SU-DHL-6 (cell line): ENCODE measurements around the gene G3BP1.
"Not testable (repeated sequence)": the region's sequence is repeated elsewhere in the genome, so short reads cannot be mapped to it uniquely, and the experiment has no call there.

Experiments used
- H2AFZ ChIP-seq: fragments of 200-600 bp; sonication (generic); 2 replicates; pipeline ENCODE4 v1.6.1; 2014; ENCODE audit warnings: low read depth, mild to moderate bottlenecking, moderate library complexity, mixed read lengths, antibody characterized with exemption, low read length; ENCODE audit not compliant: severe bottlenecking
- H3F3A ChIP-seq: fragments of 200-600 bp; shearing (Covaris generic); 2 replicates; pipeline ENCODE4 v1.6.0; 2016; ENCODE audit warnings: antibody characterized with exemption, mild to moderate bottlenecking; ENCODE audit not compliant: insufficient read depth
- H3K27ac ChIP-seq: fragments of 200-600 bp; sonication (generic); 2 replicates; pipeline ENCODE4 v1.5.1; 2016; ENCODE audit warnings: low read depth, mild to moderate bottlenecking, low read length, moderate library complexity, mixed read lengths
- H3K27me3 ChIP-seq: fragments of 200-600 bp; sonication (generic), shearing (Covaris generic); 2 replicates; pipeline ENCODE4 v1.6.0; 2014; ENCODE audit warnings: mild to moderate bottlenecking, low read length
- H3K36me3 ChIP-seq: fragments of 200-600 bp; sonication (generic); 2 replicates; pipeline ENCODE4 v1.6.1; 2014; ENCODE audit warnings: mild to moderate bottlenecking, low read length, mixed read lengths
- H3K4me2 ChIP-seq: fragments of 300-600, 200-600 bp; shearing (Covaris generic), sonication (generic); 2 replicates; pipeline ENCODE4 v1.6.0; 2014; ENCODE audit warnings: low read length, low read depth, mild to moderate bottlenecking; ENCODE audit not compliant: poor library complexity, severe bottlenecking
- H3K4me3 ChIP-seq: fragments of 200-600 bp; sonication (generic); 2 replicates; pipeline ENCODE4 v1.5.1; 2014; ENCODE audit warnings: antibody characterized with exemption, low read length, mild to moderate bottlenecking, mixed read lengths; ENCODE audit not compliant: insufficient read depth, poor library complexity, severe bottlenecking
- H3K79me2 ChIP-seq: fragments of 200-600 bp; sonication (generic); 2 replicates; pipeline ENCODE4 v1.6.1; 2014; ENCODE audit warnings: mild to moderate bottlenecking, low read length, moderate library complexity; ENCODE audit not compliant: insufficient read depth
- H3K9ac ChIP-seq: fragments of 200-600 bp; sonication (generic); 2 replicates; pipeline ENCODE4 v1.7.0; 2014; ENCODE audit warnings: mild to moderate bottlenecking, low read length
- H3K9me2 ChIP-seq: fragments of 200-600 bp; sonication (generic); replicated peaks from 2 replicates; pipeline ENCODE4 v1.6.1; 2014; ENCODE audit warnings: low read length; ENCODE audit not compliant: insufficient read depth
- H3K9me3 ChIP-seq: fragments of 200-600 bp; sonication (generic); 2 replicates; pipeline ENCODE4 v1.6.1; 2014; ENCODE audit warnings: low read length, mixed read lengths; ENCODE audit not compliant: insufficient read depth
- H4K20me1 ChIP-seq: fragments of 200-600 bp; sonication (generic); 2 replicates; pipeline ENCODE4 v1.6.1; 2014; ENCODE audit warnings: low read depth, mild to moderate bottlenecking, antibody characterized with exemption, low read length, moderate library complexity, mixed read lengths
- EZH2phosphoT487 ChIP-seq: fragments of 200-600 bp; sonication (generic), shearing (Covaris generic); conservative IDR thresholded peaks from 2 replicates; pipeline ENCODE4 v1.6.1; 2018; ENCODE audit warnings: mild to moderate bottlenecking, antibody characterized with exemption, low read length, moderate library complexity, mixed read lengths
- TF ChIP-seq, protein P1 (sequence below): fragments of 200-600 bp; sonication (generic); IDR thresholded peaks from one replicate; pipeline ENCODE4 v1.5.1; 2017; ENCODE audit warnings: antibody characterized with exemption, mild to moderate bottlenecking, low read length, moderate library complexity; ENCODE audit not compliant: insufficient read depth, poor library complexity, severe bottlenecking

Gene G3BP1

DNA sequence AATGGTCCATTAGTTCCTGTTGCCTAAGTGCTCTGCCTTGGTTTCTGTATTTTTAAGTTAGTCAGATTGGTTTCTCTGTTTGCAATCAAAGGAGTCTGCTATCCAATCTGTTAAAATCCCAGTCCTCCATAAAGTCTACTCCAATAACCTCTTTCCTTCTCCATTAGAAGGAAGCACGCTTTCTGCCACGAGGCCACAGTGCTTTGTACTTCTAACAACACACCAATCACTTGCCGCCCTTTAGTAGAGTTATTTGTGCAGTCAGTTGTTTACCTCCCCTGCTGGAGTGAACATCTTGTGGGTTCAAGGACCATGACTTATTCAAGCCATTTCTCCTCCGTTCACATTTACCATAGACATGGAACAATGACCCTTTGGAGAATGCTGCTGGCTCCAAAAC lies 83.9 kb downstream of the G3BP1 start:
- no peak for TF ChIP-seq EZH2phosphoT487
- TF ChIP-seq, protein P1, sequence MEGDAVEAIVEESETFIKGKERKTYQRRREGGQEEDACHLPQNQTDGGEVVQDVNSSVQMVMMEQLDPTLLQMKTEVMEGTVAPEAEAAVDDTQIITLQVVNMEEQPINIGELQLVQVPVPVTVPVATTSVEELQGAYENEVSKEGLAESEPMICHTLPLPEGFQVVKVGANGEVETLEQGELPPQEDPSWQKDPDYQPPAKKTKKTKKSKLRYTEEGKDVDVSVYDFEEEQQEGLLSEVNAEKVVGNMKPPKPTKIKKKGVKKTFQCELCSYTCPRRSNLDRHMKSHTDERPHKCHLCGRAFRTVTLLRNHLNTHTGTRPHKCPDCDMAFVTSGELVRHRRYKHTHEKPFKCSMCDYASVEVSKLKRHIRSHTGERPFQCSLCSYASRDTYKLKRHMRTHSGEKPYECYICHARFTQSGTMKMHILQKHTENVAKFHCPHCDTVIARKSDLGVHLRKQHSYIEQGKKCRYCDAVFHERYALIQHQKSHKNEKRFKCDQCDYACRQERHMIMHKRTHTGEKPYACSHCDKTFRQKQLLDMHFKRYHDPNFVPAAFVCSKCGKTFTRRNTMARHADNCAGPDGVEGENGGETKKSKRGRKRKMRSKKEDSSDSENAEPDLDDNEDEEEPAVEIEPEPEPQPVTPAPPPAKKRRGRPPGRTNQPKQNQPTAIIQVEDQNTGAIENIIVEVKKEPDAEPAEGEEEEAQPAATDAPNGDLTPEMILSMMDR: no peak

DNA sequence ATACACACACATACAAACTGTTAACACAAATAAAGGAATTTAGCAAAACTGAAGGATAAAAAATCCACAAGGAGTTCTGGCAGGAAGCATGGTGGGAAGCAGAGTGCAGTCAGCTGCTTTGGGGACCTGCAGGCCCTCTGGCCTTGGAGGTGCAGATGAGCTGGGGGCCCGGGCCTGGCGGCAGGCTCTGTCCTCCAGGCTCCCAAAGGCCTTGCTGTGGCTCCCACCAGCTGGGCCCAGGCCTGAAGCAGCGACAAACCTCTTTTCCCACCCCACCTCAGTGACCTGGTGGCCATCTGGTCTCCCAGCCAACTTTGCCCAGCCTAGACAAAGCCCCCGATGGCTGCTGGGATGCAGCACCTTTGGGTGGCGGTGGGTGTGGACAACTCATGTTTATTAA lies 85.1 kb downstream of the G3BP1 start:
- TF ChIP-seq, protein P1: no peak
- no peak for TF ChIP-seq EZH2phosphoT487
- H3K9me3 ChIP-seq: no peaks in the 10 kb centered on the region
- H3K9ac ChIP-seq: no peak overlapping the region
- H3K27ac ChIP-seq: no peak overlapping the region
- no peaks in the 10 kb centered on the region for H3F3A ChIP-seq
- H3K36me3 ChIP-seq: no peaks in the 10 kb centered on the region
- no peak overlapping the region for H2AFZ ChIP-seq
- H4K20me1 ChIP-seq: no peaks in the 10 kb centered on the region
- H3K4me3 ChIP-seq: no peak overlapping the region
- H3K4me2 ChIP-seq: no peak overlapping the region
- no peaks in the 10 kb centered on the region for H3K27me3 ChIP-seq
- H3K9me2 ChIP-seq: no peaks in the 10 kb centered on the region
- no peaks in the 10 kb centered on the region for H3K79me2 ChIP-seq

More for the DNA sequence above, 83.9 kb downstream of the G3BP1 start:
- Histone ChIP-seq H3K27me3 (no peaks in the 10 kb centered on the region), H3K4me2 (no peak overlapping the region), H3K27ac (no peak overlapping the region), H3K79me2 (no peaks in the 10 kb centered on the region), H2AFZ (no peak overlapping the region), H3F3A (no peaks in the 10 kb centered on the region), H4K20me1 (no peaks in the 10 kb centered on the region), H3K9me3 (no peaks in the 10 kb centered on the region), H3K36me3 (no peaks in the 10 kb centered on the region), H3K4me3 (no peak overlapping the region), H3K9me2 (no peaks in the 10 kb centered on the region), H3K9ac (no peak overlapping the region)

GRCh38 chr5:151860867-151861266 lies 89.1 kb downstream of the G3BP1 start:
- not testable (repeated sequence) for H3K27ac ChIP-seq, H3K79me2 ChIP-seq, H3K9me3 ChIP-seq, H3K9ac ChIP-seq, H2AFZ ChIP-seq, H3K36me3 ChIP-seq, H3K4me2 ChIP-seq, H3F3A ChIP-seq, H4K20me1 ChIP-seq, H3K27me3 ChIP-seq, H3K4me3 ChIP-seq, H3K9me2 ChIP-seq
